Mucosa of rectum (tissue), 2 donors: Measurements from ENCODE around the gene C5.

Source experiments
- H3K27ac ChIP-seq, 2 donors: one replicate each; pipeline ENCODE4 v1.7.0; 2013; ENCODE audit warnings: inconsistent platforms in 2 of 2, low read depth in 2 of 2, low read length in 2 of 2
- H3K27me3 ChIP-seq, 2 donors: one replicate each; pipeline ENCODE4 v1.7.0; 2013; ENCODE audit warnings: low read length in 2 of 2; ENCODE audit not compliant: control insufficient read depth in 2 of 2, insufficient read depth in 2 of 2
- H3K36me3 ChIP-seq, 2 donors: one replicate each; pipeline ENCODE4 v1.7.0; 2013; ENCODE audit warnings: low read length in 2 of 2; ENCODE audit not compliant: control insufficient read depth in 2 of 2, insufficient read depth in 2 of 2
- H3K4me1 ChIP-seq, 2 donors: one replicate each; pipeline ENCODE4 v1.7.0; 2013; ENCODE audit warnings: low read length in 2 of 2, mild to moderate bottlenecking in 1 of 2; ENCODE audit not compliant: control insufficient read depth in 2 of 2, insufficient read depth in 2 of 2
- H3K4me3 ChIP-seq, 2 donors: one replicate each; pipeline ENCODE4 v1.7.0; 2013; ENCODE audit warnings: low read length in 2 of 2
- H3K9ac ChIP-seq, 2 donors: one replicate each; pipeline ENCODE4 v1.7.0; 2013; ENCODE audit warnings: low read length in 2 of 2, low read depth in 1 of 2, mild to moderate bottlenecking in 1 of 2
- H3K9me3 ChIP-seq, 2 donors: one replicate each; pipeline ENCODE4 v1.7.0; 2013; ENCODE audit warnings: low read length in 2 of 2; ENCODE audit not compliant: control insufficient read depth in 2 of 2
- donor health status: healthy.
- donor health status: Normal muscosa, but diverticular disease.

The C5 gene

GRCh38 chr9:121073038-121073437 is 23.0 kb upstream of the C5 start:
- H3K4me1 ChIP-seq = peaks cover 6 to 7% of the 10 kb centered on the region in 2 donors
- H3K9ac ChIP-seq = no peak overlapping the region
- no peak overlapping the region for H3K4me3 ChIP-seq
- H3K36me3 ChIP-seq = no peaks in the 10 kb centered on the region
- H3K9me3 ChIP-seq = no peaks in the 10 kb centered on the region
- peak overlapping the region in 1 of 2 donors; percentile 0 for H3K27ac ChIP-seq
- H3K27me3 ChIP-seq = no peaks in the 10 kb centered on the region

GRCh38 chr9:121071756-121072421 is 21.8 kb upstream of the C5 start:
- Histone ChIP-seq H3K27ac (peak overlapping the region; percentile 44 to 65), H3K9ac (peak overlapping the region; percentile 29 to 42), H3K4me3 (peak overlapping the region; percentile 41 to 72), H3K4me1 (peaks cover 6 to 7% of the 10 kb centered on the region in 2 donors), H3K9me3 (no peaks in the 10 kb centered on the region), H3K27me3 (no peaks in the 10 kb centered on the region), H3K36me3 (no peaks in the 10 kb centered on the region)

DNA sequence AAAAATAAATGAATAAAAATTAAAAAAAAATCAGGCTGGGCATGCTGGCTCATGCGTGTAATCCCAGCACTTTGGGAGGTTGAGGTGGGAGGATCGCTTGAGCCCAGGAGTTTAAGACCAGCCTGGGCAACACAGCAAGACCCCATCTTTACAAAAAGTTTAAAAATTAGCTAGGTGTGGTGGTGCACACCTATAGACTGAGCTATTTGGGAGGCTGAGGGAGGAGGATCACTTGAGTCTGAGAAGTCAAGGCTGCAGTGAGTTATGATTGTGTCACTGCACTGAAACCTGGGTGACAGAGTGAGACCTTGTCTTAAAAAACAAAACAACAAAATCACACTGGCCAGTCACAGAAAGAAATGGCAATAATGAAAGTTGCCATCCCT is 21.3 kb upstream of the C5 start:
- H3K4me3 ChIP-seq = peak overlapping the region in 1 of 2 donors; percentile 72
- H3K9me3 ChIP-seq = no peaks in the 10 kb centered on the region
- H3K27ac ChIP-seq = peak overlapping the region; percentile 44 to 65
- H3K9ac ChIP-seq = peak overlapping the region; percentile 14 to 42
- no peaks in the 10 kb centered on the region for H3K36me3 ChIP-seq
- H3K27me3 ChIP-seq = no peaks in the 10 kb centered on the region
- peaks cover 6 to 7% of the 10 kb centered on the region in 2 donors for H3K4me1 ChIP-seq

DNA sequence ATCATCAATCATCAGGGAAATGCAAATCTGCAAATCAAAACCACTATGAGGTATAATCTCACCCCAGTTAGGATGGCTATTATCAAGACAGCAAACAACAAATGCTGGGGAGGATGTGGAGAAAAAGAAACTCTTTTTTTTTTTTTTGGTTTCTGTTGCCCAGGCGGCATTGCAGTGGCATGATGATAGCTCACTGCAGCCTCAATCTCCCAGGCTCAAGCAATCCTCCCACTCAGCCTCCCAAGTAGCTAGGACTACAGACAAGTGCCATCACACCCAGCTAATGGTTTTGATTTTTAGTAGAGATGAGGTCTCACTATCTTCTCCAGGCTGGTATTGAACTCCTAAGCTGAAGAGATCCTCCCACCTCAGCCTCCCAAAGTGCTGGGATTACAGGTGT is 19.3 kb upstream of the C5 start:
- Histone ChIP-seq H3K4me3 (no peak overlapping the region), H3K9ac (no peak overlapping the region), H3K9me3 (no peaks in the 10 kb centered on the region), H3K27ac (no peak overlapping the region), H3K36me3 (no peaks in the 10 kb centered on the region), H3K4me1 (peaks cover 6 to 7% of the 10 kb centered on the region in 2 donors), H3K27me3 (no peaks in the 10 kb centered on the region)

DNA sequence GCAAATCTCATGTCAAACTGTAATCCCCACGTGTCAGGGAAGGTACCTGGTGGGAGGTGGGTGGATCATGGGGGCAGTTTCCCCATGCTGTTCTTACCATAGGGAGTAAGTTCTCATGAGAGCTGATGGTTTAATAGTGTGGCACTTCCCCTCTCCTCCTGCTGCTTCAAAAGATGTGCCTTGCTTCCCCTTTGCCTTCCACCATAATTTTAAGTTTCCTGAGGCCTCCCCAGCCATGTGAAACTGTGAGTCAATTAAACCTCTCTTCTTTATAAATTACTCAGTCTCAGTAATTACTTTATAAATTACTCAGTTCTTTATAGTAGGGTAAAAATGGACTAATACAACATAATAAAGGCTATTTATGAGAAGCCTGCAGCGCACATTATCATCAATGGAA is 17.6 kb upstream of the C5 start:
- H3K27ac ChIP-seq = no peak overlapping the region
- H3K27me3 ChIP-seq = no peaks in the 10 kb centered on the region
- H3K36me3 ChIP-seq = no peaks in the 10 kb centered on the region
- no peak overlapping the region for H3K9ac ChIP-seq
- H3K4me1 ChIP-seq = no peaks in the 10 kb centered on the region
- no peak overlapping the region for H3K4me3 ChIP-seq
- H3K9me3 ChIP-seq = no peaks in the 10 kb centered on the region

DNA sequence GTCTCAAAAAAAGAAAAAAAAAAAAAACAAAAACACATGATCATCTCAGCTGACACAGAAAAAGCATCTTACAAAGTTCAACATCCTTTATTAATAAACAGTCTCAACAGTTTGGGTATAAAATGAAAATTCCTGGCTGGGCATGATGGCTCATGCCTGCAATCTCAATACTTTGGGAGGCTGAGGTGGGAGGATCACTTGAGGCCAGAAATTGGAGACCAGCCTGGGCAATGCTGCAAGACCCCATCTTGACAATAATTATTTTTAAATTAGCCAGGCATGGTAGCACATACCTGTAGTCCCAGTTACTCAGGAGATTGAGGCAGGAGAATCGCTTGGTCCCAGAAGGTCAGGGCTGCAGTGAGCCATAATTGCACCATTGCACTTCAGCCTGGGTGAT is 16.8 kb upstream of the C5 start:
- Histone ChIP-seq H3K27ac (no peak overlapping the region), H3K4me3 (no peak overlapping the region), H3K9ac (no peak overlapping the region), H3K27me3 (no peaks in the 10 kb centered on the region), H3K9me3 (no peaks in the 10 kb centered on the region), H3K4me1 (no peaks in the 10 kb centered on the region), H3K36me3 (no peaks in the 10 kb centered on the region)

GRCh38 chr9:121059998-121060636 is 10.0 kb upstream of the C5 start:
- H3K4me3 ChIP-seq = no peak overlapping the region
- H3K27me3 ChIP-seq = no peaks in the 10 kb centered on the region
- H3K4me1 ChIP-seq = no peaks in the 10 kb centered on the region
- no peaks in the 10 kb centered on the region for H3K36me3 ChIP-seq
- H3K9me3 ChIP-seq = no peaks in the 10 kb centered on the region
- no peak overlapping the region for H3K27ac ChIP-seq
- no peak overlapping the region for H3K9ac ChIP-seq

- no peaks in the 10 kb centered on the region for H3K4me1 ChIP-seq
- no peaks in the 10 kb centered on the region for H3K27me3 ChIP-seq
- H3K9me3 ChIP-seq = no peaks in the 10 kb centered on the region
- H3K36me3 ChIP-seq = no peaks in the 10 kb centered on the region
- H3K4me3 ChIP-seq = no peak overlapping the region
- H3K27ac ChIP-seq = no peak overlapping the region
- H3K9ac ChIP-seq = no peak overlapping the region
Observed at GRCh38 chr9:121059513-121059912, 9.4 kb upstream of the C5 start.

- H3K4me3 ChIP-seq = no peak overlapping the region
- no peak overlapping the region for H3K9ac ChIP-seq
- H3K9me3 ChIP-seq = no peaks in the 10 kb centered on the region
- H3K27me3 ChIP-seq = no peaks in the 10 kb centered on the region
- no peak overlapping the region for H3K27ac ChIP-seq
- no peaks in the 10 kb centered on the region for H3K36me3 ChIP-seq
- H3K4me1 ChIP-seq = no peaks in the 10 kb centered on the region
Observed at GRCh38 chr9:121057821-121058220, 7.7 kb upstream of the C5 start.

GRCh38 chr9:121055642-121056143 is 5.6 kb upstream of the C5 start:
- no peaks in the 10 kb centered on the region for H3K9me3 ChIP-seq
- no peak overlapping the region for H3K27ac ChIP-seq
- H3K36me3 ChIP-seq = no peaks in the 10 kb centered on the region
- no peaks in the 10 kb centered on the region for H3K27me3 ChIP-seq
- H3K9ac ChIP-seq = no peak overlapping the region
- H3K4me1 ChIP-seq = no peaks in the 10 kb centered on the region
- H3K4me3 ChIP-seq = no peak overlapping the region
